CD4-positive, alpha-beta memory T cell (primary cell): ENCODE data around the gene BCDIN3D. TPM values are rescaled to one million over a fixed set of nuclear protein-coding genes. Genes with fewer than 3 reads are reported as not detected.
"Not testable (repeated sequence)": the region's sequence is repeated elsewhere in the genome, so short reads cannot be mapped to it uniquely, and the experiment has no call there.

Experiments
- CTCF ChIA-PET: fragments of 350-600 bp; sonication (Branson Sonifier 250); formaldehyde crosslinking; loops from one replicate; lab custom pipeline; 2021; ENCODE audit warnings: inconsistent platforms; ENCODE audit not compliant: partially characterized antibody; lab: Charles Lee
- POLR2A ChIA-PET: fragments of 350-600 bp; sonication (Branson Sonifier 250); formaldehyde crosslinking; loops from one replicate; lab custom pipeline; 2021; ENCODE audit not compliant: partially characterized antibody; lab: Charles Lee
- DNase-seq, 5 donors: peaks; one replicate each; pipeline versions ENCODE4 v3.0.0 to v3.0.0-alpha.2; 2020 to 2022; ENCODE audit warnings: mixed read lengths in 1 of 5
- H3K27ac ChIP-seq: one replicate; pipeline ENCODE4 v1.7.0; 2013; ENCODE audit warnings: low read depth, low read length
- H3K27me3 ChIP-seq: 2 replicates; pipeline ENCODE4 v1.7.0; 2013; ENCODE audit warnings: mild to moderate bottlenecking, low read length, moderate library complexity; ENCODE audit not compliant: insufficient read depth
- H3K36me3 ChIP-seq: 2 replicates; pipeline ENCODE4 v1.7.0; 2013; ENCODE audit warnings: mild to moderate bottlenecking, low read length, moderate library complexity; ENCODE audit not compliant: insufficient read depth
- H3K4me1 ChIP-seq: 2 replicates; pipeline ENCODE4 v1.7.0; 2013; ENCODE audit warnings: mild to moderate bottlenecking, low read length, moderate library complexity; ENCODE audit not compliant: insufficient read depth
- H3K4me3 ChIP-seq, 2 donors: one replicate each; pipeline ENCODE4 v1.7.0; 2013; ENCODE audit warnings: low read length in 2 of 2, mild to moderate bottlenecking in 1 of 2
- H3K9me3 ChIP-seq, 2 donors: one replicate each; pipeline ENCODE4 v1.7.0; 2013; ENCODE audit warnings: low read length in 2 of 2, control low read depth in 1 of 2; ENCODE audit not compliant: control insufficient read depth in 1 of 2
- H3K27ac Mint-ChIP-seq, 7 donors: one replicate each; pipeline ENCODE4 v1.8.0; 2020 to 2021; ENCODE audit warnings: mixed read lengths in 7 of 7, mild to moderate bottlenecking in 6 of 7, inconsistent platforms in 3 of 7, moderate library complexity in 3 of 7
- H3K27me3 Mint-ChIP-seq, 2 donors: one replicate each; pipeline ENCODE4 v1.8.0; 2020 to 2021; ENCODE audit warnings: mixed read lengths in 2 of 2
- H3K36me3 Mint-ChIP-seq, 2 donors: one replicate each; pipeline ENCODE4 v1.8.0; 2020 to 2021; ENCODE audit warnings: mixed read lengths in 2 of 2, inconsistent platforms in 1 of 2, mild to moderate bottlenecking in 1 of 2
- H3K4me1 Mint-ChIP-seq, 4 donors: one replicate each; pipeline ENCODE4 v1.8.0; 2020 to 2021; ENCODE audit warnings: mixed read lengths in 4 of 4, mild to moderate bottlenecking in 1 of 4
- H3K4me3 Mint-ChIP-seq, 8 donors: one replicate each; pipeline ENCODE4 v1.8.0; 2020 to 2021; ENCODE audit warnings: mixed read lengths in 8 of 8, mild to moderate bottlenecking in 7 of 8, moderate library complexity in 6 of 8, inconsistent platforms in 3 of 8
- H3K9me3 Mint-ChIP-seq, 8 donors: one replicate each; pipeline ENCODE4 v1.8.0; 2020 to 2021; ENCODE audit warnings: mixed read lengths in 8 of 8, mild to moderate bottlenecking in 5 of 8, inconsistent platforms in 3 of 8, moderate library complexity in 1 of 8
- intact Hi-C: fragments of 100-400 bp; cut with micrococcal nuclease; formaldehyde crosslinking; loops from one replicate; pipeline ENCODE4 v1.15.1; 2023
- polyA plus RNA-seq, 2 donors: library from polyadenylated mRNA; unstranded; fragments of 300-500 nt; fragmentation: Illumina TruSeq; gene quantifications; one replicate each; pipeline ENCODE4 v1.2.3, GENCODE V29; 2021
- total RNA-seq, 2 experiments: library from RNA; stranded (reverse); gene quantifications; one replicate each; pipeline ENCODE4 v1.2.3, GENCODE V29; 2021

Gene BCDIN3D
- total and polyA plus RNA-seq, 4 experiments from 2014 or later = 5.3 to 17.5 (median 11.9) TPM

DNA sequence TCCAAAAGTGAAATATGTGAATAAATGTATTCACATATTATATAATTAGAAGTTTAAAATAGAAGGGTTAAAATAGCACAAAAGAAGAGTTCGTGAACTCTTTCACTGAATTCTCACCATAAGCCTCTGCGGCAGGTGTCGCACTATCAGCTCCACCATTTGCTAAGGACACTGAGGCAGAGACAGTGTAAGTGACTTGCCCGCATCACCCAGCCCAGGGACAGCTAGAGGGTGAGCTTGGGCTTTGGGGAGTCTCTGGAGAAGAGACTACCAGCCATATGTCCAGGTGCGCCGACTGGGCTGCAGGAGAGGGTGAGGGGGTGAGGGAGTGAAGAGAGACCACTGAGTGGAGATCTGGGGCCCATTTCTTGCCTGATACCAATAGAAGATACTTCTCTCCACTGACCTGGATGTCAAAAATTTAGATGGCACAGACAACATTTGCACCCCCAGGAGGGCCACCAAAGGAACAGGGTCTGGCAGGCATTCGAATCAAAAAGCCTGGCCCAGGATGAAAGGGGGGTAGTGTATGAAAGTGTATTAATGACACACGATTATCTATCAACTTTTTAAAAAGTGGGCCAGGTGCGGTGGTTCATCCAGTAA lies 32.3 kb upstream of the BCDIN3D start:
- peaks cover 0 to 3% (median 0%) of the 10 kb centered on the region in 8 donors for H3K9me3 Mint-ChIP-seq
- Histone ChIP-seq H3K4me3 (no peak overlapping the region), H3K36me3 (no peaks in the 10 kb centered on the region), H3K27me3 (no peaks in the 10 kb centered on the region), H3K9me3 (no peaks in the 10 kb centered on the region), H3K27ac (no peak overlapping the region), H3K4me1 (no peaks in the 10 kb centered on the region)
- no peaks in the 10 kb centered on the region for H3K36me3 Mint-ChIP-seq
- peaks cover 0 to 3% (median 0%) of the 10 kb centered on the region in 4 donors for H3K4me1 Mint-ChIP-seq
- DNase-seq = no peak
- H3K4me3 Mint-ChIP-seq = no peak overlapping the region
- H3K27me3 Mint-ChIP-seq = no peaks in the 10 kb centered on the region
- H3K27ac Mint-ChIP-seq = no peak overlapping the region
- CTCF ChIA-PET = no interaction called here
- intact Hi-C loops = no loop called here
- POLR2A ChIA-PET = no interaction called here

DNA sequence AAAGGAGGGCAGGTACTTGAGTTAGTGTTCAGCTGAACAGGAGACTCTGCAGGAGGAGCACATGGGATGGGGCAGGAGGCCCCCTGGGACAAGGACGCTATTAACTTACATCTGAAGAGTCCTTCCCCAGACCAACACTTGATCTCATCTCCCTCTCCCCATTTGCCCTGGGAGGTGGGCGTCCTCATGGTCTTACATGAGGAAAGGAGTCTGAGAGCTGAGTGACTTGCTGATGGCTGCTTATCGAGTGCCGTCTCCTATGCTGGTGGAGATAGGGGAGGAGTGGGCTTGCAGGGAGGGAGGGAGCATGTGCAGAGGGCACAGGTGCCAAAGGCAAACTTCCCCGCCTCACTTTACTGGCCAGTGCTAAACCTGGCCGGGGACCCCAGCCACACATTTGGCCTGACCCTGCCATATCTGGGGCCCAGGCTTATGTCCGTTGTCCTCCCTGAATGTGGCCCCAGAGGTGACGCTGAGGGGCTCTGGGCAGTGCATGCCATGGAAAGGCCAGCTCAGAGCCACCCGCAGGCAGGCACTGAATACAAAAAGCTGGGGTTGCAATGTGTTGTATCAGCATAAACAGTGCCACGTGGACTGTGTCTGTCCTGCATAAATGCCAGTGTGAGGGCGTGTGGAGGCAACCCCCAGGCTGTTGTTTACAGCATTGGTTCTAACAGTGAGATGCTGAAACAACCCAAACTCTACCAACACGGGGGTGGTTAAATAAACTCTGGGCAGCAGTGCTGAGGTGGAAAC lies 31.4 kb upstream of the BCDIN3D start:
- Histone ChIP-seq H3K27ac (no peak overlapping the region), H3K36me3 (no peaks in the 10 kb centered on the region), H3K4me3 (no peak overlapping the region), H3K27me3 (no peaks in the 10 kb centered on the region), H3K4me1 (no peaks in the 10 kb centered on the region), H3K9me3 (no peaks in the 10 kb centered on the region)
- Mint-ChIP-seq H3K27ac (no peak overlapping the region), H3K4me1 (peaks cover 0 to 3% (median 0%) of the 10 kb centered on the region in 4 donors), H3K9me3 (no peaks in the 10 kb centered on the region), H3K36me3 (no peaks in the 10 kb centered on the region), H3K27me3 (no peaks in the 10 kb centered on the region), H3K4me3 (no peak overlapping the region)
- intact Hi-C loops = no loop called here
- DNase-seq = no peak
- ChIA-PET CTCF (interaction anchor here (1.7 kb wide), 1 partner anchor 10 kb away, joined by 6 read pairs; no protein-coding TSS in a partner anchor), POLR2A (no interaction called here)

DNA sequence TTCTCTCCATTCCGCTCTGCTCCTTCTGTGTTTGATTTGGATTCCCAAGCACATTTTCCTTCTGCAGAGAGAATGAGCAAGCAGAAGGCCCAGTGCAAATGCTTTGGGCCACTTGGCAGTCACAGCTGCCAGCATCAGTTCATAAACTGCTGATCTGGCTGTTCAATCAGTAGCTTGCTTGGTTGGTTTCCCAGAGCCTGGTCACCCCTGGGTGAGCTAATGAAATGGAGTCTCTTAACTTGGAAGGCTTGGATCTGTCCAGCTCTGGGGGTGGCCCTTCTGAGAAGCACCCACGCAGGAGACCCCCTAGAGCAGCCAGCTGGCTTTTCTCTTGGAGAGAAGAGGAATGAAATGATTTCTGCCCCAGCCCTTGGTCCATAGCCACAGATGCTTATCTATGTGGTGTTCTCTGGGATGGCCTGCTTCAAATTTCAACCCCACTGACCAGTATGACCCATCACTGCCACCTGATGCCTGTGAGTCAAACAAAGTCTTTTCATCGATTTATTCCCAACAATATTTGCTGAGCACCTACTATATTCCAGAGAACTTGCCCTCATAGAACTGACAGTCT lies 30.5 kb upstream of the BCDIN3D start:
- Histone ChIP-seq H3K4me1 (no peaks in the 10 kb centered on the region), H3K36me3 (no peaks in the 10 kb centered on the region)
- POLR2A ChIA-PET = no interaction called here

DNA sequence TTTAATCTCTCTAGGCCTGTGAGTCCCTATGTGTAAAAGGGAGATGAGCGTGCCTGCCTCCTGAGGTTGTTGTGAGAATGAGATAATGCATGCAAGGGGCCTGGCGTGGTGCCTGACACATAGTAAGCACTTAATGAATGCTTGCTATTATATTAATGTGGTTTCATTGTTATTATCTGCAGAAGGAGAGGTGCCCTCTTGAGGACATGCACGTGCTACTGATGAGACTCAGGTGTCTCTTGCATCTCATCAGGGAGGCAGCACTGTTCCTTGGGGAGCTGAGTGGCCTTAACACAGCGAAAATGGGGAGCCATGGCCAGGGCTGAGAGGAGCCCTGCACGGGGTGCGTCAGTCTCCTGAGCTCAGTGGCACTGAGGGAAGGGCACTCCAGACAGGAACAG lies 29.9 kb upstream of the BCDIN3D start:
- no peaks in the 10 kb centered on the region for H3K4me1 ChIP-seq
- no peaks in the 10 kb centered on the region for H3K4me1 Mint-ChIP-seq
- DNase-seq = no peak
- CTCF ChIA-PET = interaction anchor here (1.7 kb wide), 1 partner anchor 8 kb away, joined by 6 read pairs; no protein-coding TSS in a partner anchor
- no peaks in the 10 kb centered on the region for H3K27me3 Mint-ChIP-seq
- H3K36me3 Mint-ChIP-seq = no peaks in the 10 kb centered on the region
- no peaks in the 10 kb centered on the region for H3K9me3 ChIP-seq
- H3K27me3 ChIP-seq = no peaks in the 10 kb centered on the region
- no peak overlapping the region for H3K4me3 Mint-ChIP-seq
- intact Hi-C loops = no loop called here
- H3K27ac Mint-ChIP-seq = no peak overlapping the region
- no peaks in the 10 kb centered on the region for H3K36me3 ChIP-seq
- POLR2A ChIA-PET = no interaction called here
- H3K9me3 Mint-ChIP-seq = no peaks in the 10 kb centered on the region
- no peak overlapping the region for H3K4me3 ChIP-seq
- no peak overlapping the region for H3K27ac ChIP-seq

More for the DNA sequence above, 30.5 kb upstream of the BCDIN3D start:
- H3K27me3 Mint-ChIP-seq = no peaks in the 10 kb centered on the region
- no peak overlapping the region for H3K27ac ChIP-seq
- H3K27ac Mint-ChIP-seq = no peak overlapping the region
- CTCF ChIA-PET = interaction anchor here (1.7 kb wide), 1 partner anchor 9 kb away, joined by 6 read pairs; no protein-coding TSS in a partner anchor
- no peaks in the 10 kb centered on the region for H3K27me3 ChIP-seq
- H3K4me3 Mint-ChIP-seq = no peak overlapping the region
- H3K4me3 ChIP-seq = no peak overlapping the region
- H3K4me1 Mint-ChIP-seq = no peaks in the 10 kb centered on the region
- no peaks in the 10 kb centered on the region for H3K9me3 ChIP-seq
- no peaks in the 10 kb centered on the region for H3K36me3 Mint-ChIP-seq
- DNase-seq = no peak
- intact Hi-C loops = no loop called here
- no peaks in the 10 kb centered on the region for H3K9me3 Mint-ChIP-seq

DNA sequence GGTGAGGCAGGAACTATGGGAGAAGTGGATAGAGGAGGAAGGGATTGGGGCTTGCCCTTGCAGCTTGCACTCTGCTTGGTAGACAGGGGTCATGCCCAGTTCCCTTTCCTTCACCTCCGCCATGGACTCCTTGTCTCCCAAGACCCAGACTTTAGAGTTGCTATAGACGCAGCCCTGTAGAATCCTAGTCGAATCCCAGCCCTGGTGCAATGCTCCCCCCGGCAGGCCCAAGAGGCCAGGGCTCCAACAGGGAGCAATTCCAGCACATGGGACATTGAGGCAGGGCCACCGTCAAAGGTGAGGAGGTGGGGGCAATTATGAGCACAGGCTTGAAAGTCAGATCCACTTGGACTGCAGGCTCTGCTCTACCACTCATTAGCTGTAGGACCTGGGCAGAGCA lies 29.5 kb upstream of the BCDIN3D start:
- no peaks in the 10 kb centered on the region for H3K9me3 Mint-ChIP-seq
- DNase-seq = no peak

DNA sequence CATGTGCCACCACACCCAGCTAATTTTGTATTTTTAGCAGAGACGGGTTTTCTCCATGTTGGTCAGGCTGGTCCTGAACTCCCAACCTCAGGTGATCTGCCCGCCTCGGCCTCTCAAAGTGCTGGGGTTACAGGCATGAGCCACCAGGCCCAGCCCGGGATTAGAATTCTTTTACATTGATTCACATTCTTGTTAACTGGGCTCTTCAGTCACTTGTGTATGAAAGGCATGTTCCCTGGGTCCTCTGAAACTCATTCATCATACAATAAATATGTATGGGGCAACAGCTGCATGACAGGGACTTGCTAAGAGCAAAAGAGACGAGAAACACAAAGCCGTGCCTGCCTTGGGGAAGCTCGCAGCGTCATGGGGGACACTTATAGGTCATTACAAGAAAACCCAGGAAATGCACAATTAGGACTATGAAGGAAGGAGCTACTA lies 28.9 kb upstream of the BCDIN3D start:
- H3K4me3 ChIP-seq, H3K27me3 ChIP-seq, H3K4me1 Mint-ChIP-seq, H3K9me3 Mint-ChIP-seq, H3K27ac ChIP-seq, H3K4me1 ChIP-seq, DNase-seq, H3K36me3 ChIP-seq, POLR2A ChIA-PET, intact Hi-C loops, H3K36me3 Mint-ChIP-seq, H3K9me3 ChIP-seq, H3K27me3 Mint-ChIP-seq, H3K4me3 Mint-ChIP-seq, H3K27ac Mint-ChIP-seq: not testable (repeated sequence)
- CTCF ChIA-PET = interaction anchor here (1.4 kb wide), 1 partner anchor 134 kb away, joined by 3 read pairs; no protein-coding TSS in a partner anchor

More for the DNA sequence above, 29.5 kb upstream of the BCDIN3D start:
- no peaks in the 10 kb centered on the region for H3K36me3 Mint-ChIP-seq
- no peaks in the 10 kb centered on the region for H3K9me3 ChIP-seq
- H3K27ac ChIP-seq = no peak overlapping the region
- POLR2A ChIA-PET = no interaction called here
- no peaks in the 10 kb centered on the region for H3K27me3 Mint-ChIP-seq
- no peak overlapping the region for H3K27ac Mint-ChIP-seq
- no peaks in the 10 kb centered on the region for H3K36me3 ChIP-seq
- H3K4me3 Mint-ChIP-seq = no peak overlapping the region
- intact Hi-C loops = no loop called here
- no peaks in the 10 kb centered on the region for H3K27me3 ChIP-seq
- H3K4me1 ChIP-seq = no peaks in the 10 kb centered on the region
- CTCF ChIA-PET = no interaction called here
- H3K4me3 ChIP-seq = no peak overlapping the region
- H3K4me1 Mint-ChIP-seq = no peaks in the 10 kb centered on the region

DNA sequence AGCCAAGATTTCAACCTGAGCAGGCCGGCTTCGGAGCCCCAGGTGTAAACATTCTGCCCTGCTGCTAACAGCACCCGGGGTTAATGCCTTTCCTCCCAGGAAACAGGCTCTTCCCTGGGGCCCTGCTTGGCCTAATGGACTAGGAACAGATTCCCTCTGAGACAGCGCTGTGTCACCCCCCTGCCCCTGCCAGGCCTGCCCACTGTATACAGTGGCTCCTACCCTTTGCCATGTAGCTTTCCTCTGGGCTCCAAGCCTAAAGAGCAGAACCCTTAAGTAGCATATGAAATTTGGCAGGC lies 28.3 kb upstream of the BCDIN3D start:
- Histone ChIP-seq H3K9me3 (no peaks in the 10 kb centered on the region), H3K4me1 (no peaks in the 10 kb centered on the region), H3K4me3 (no peak overlapping the region), H3K36me3 (no peaks in the 10 kb centered on the region), H3K27ac (no peak overlapping the region), H3K27me3 (no peaks in the 10 kb centered on the region)
- Mint-ChIP-seq H3K4me1 (no peaks in the 10 kb centered on the region), H3K9me3 (no peaks in the 10 kb centered on the region), H3K36me3 (no peaks in the 10 kb centered on the region), H3K27ac (no peak overlapping the region), H3K27me3 (no peaks in the 10 kb centered on the region), H3K4me3 (no peak overlapping the region)
- CTCF ChIA-PET = interaction anchor here (1.4 kb wide), 1 partner anchor 133 kb away, joined by 3 read pairs; no protein-coding TSS in a partner anchor
- intact Hi-C loops = no loop called here
- DNase-seq = no peak
- POLR2A ChIA-PET = no interaction called here
